GM23338 (cell line): Measurements from ENCODE around the gene FUT7. TPM values are rescaled to one million over a fixed set of nuclear protein-coding genes. Genes with fewer than 3 reads are reported as not detected.

Source experiments
- ATAC-seq: fragments of 200-7000 bp; cut with Tn5 transposase; 3 replicates; pipeline ENCODE4 v1.9.1; 2020
- DNase-seq: peaks from one replicate; pipeline ENCODE4 v3.0.0-alpha.2; 2015; ENCODE audit warnings: low spot score
- H2AFZ ChIP-seq: fragments of 200-600 bp; sonication (generic); 2 replicates; pipeline ENCODE4 v1.8.0; 2016; ENCODE audit warnings: antibody characterized with exemption, mild to moderate bottlenecking, moderate library complexity
- H3F3A ChIP-seq: fragments of 200-600 bp; sonication (generic); replicated peaks from 2 replicates; pipeline ENCODE4 v1.8.0; 2017; ENCODE audit warnings: antibody characterized with exemption, mixed run types, low read depth
- H3K27ac ChIP-seq: fragments of 200-600 bp; sonication (generic); 2 replicates; pipeline ENCODE4 v1.6.1; 2016; ENCODE audit warnings: low read depth
- H3K27me3 ChIP-seq: fragments of 200-600 bp; sonication (generic); 2 replicates; pipeline ENCODE4 v1.8.0; 2016; ENCODE audit warnings: mild to moderate bottlenecking, mixed run types, moderate library complexity; ENCODE audit not compliant: insufficient read depth
- H3K36me3 ChIP-seq: fragments of 200-600 bp; sonication (generic); 2 replicates; pipeline ENCODE4 v1.8.0; 2016; ENCODE audit warnings: mild to moderate bottlenecking; ENCODE audit not compliant: insufficient read depth
- H3K4me1 ChIP-seq: fragments of 200-600 bp; sonication (generic); 2 replicates; pipeline ENCODE4 v1.8.0; 2016; ENCODE audit warnings: mild to moderate bottlenecking, moderate library complexity; ENCODE audit not compliant: insufficient read depth
- H3K4me2 ChIP-seq: fragments of 200-600 bp; sonication (generic); 2 replicates; pipeline ENCODE4 v1.7.1; 2017; ENCODE audit warnings: mixed run types
- H3K4me3 ChIP-seq: fragments of 200-600 bp; sonication (generic); 2 replicates; pipeline ENCODE4 v1.6.1; 2016; ENCODE audit warnings: mixed run types
- H3K79me2 ChIP-seq: fragments of 200-600 bp; sonication (generic); replicated peaks from 2 replicates; pipeline ENCODE4 v1.8.0; 2017; ENCODE audit warnings: mild to moderate bottlenecking; ENCODE audit not compliant: insufficient read depth
- H3K9me2 ChIP-seq: fragments of 200-600 bp; sonication (generic); 2 replicates; pipeline ENCODE4 v1.8.0; 2017; ENCODE audit not compliant: insufficient read depth
- H4K20me1 ChIP-seq: fragments of 200-600 bp; sonication (generic); replicated peaks from 2 replicates; pipeline ENCODE4 v1.8.0; 2017; ENCODE audit warnings: mild to moderate bottlenecking; ENCODE audit not compliant: insufficient read depth
- H3K27ac Mint-ChIP-seq: 2 replicates; pipeline ENCODE4 v1.8.0; 2020; ENCODE audit warnings: inconsistent platforms, mild to moderate bottlenecking, moderate library complexity, mixed read lengths
- H3K27me3 Mint-ChIP-seq: 3 replicates; pipeline ENCODE4 v1.8.0; 2022; ENCODE audit warnings: low read depth, mild to moderate bottlenecking, moderate library complexity, mixed read lengths, inconsistent platforms; ENCODE audit not compliant: insufficient read depth, poor library complexity
- H3K36me3 Mint-ChIP-seq: 3 replicates; pipeline ENCODE4 v1.8.0; 2021; ENCODE audit warnings: low read depth, mild to moderate bottlenecking, inconsistent platforms, moderate library complexity, mixed read lengths
- H3K4me1 Mint-ChIP-seq: 3 replicates; pipeline ENCODE4 v1.8.0; 2020; ENCODE audit warnings: mild to moderate bottlenecking, inconsistent platforms, mixed read lengths
- H3K4me3 Mint-ChIP-seq: 3 replicates; pipeline ENCODE4 v1.8.0; 2021; ENCODE audit warnings: moderate library complexity, mild to moderate bottlenecking, inconsistent platforms, mixed read lengths
- H3K9me3 Mint-ChIP-seq: 3 replicates; pipeline ENCODE4 v1.8.0; 2020; ENCODE audit warnings: moderate library complexity, mild to moderate bottlenecking, inconsistent platforms, mixed read lengths
- CREB1 ChIP-seq: fragments of 250-450 bp; sonication (Bioruptor Pico); IDR thresholded peaks from 2 replicates; pipeline ENCODE4 v1.5.0; 2020; ENCODE audit warnings: low read depth, mild to moderate bottlenecking, moderate library complexity
- CTCF ChIP-seq, 2 experiments: fragments of 200-600 bp in 1 of 2; sonication (generic) in 1 of 2; conservative IDR thresholded peaks; 2 replicates each; pipeline versions ENCODE4 v1.5.1 to v1.6.1; 2016 to 2017; ENCODE audit warnings: antibody characterized with exemption in 2 of 2, low read depth in 2 of 2, mild to moderate bottlenecking in 2 of 2, moderate library complexity in 1 of 2
- ETS1 ChIP-seq: IDR thresholded peaks from 2 replicates; pipeline ENCODE4 v1.6.1; 2016; ENCODE audit warnings: antibody characterized with exemption
- EZH2 ChIP-seq: fragments of 200-600 bp; sonication (generic); IDR thresholded peaks from one replicate; pipeline ENCODE4 v1.8.0; 2017; ENCODE audit warnings: antibody characterized with exemption, mild to moderate bottlenecking, low read depth; ENCODE audit not compliant: unreplicated experiment
- EZH2phosphoT487 ChIP-seq: fragments of 200-600 bp; sonication (generic); IDR thresholded peaks from one replicate; pipeline ENCODE4 v1.8.1; 2018; ENCODE audit warnings: antibody characterized with exemption; ENCODE audit not compliant: unreplicated experiment
- JUNB ChIP-seq: IDR thresholded peaks from one replicate; pipeline ENCODE4 v1.6.1; 2016; ENCODE audit warnings: antibody characterized with exemption; ENCODE audit not compliant: unreplicated experiment
- NANOG ChIP-seq: IDR thresholded peaks from 2 replicates; pipeline ENCODE4 v1.6.1; 2016; ENCODE audit warnings: antibody characterized with exemption, borderline replicate concordance
- POLR2AphosphoS5 ChIP-seq: IDR thresholded peaks from 2 replicates; pipeline ENCODE4 v1.6.1; 2016; ENCODE audit warnings: antibody characterized with exemption, low read depth
- REST ChIP-seq: IDR thresholded peaks from one replicate; pipeline ENCODE4 v1.6.1; 2018; ENCODE audit warnings: antibody characterized with exemption; ENCODE audit not compliant: unreplicated experiment
- STAT1 ChIP-seq: IDR thresholded peaks from one replicate; pipeline ENCODE4 v1.6.1; 2016; ENCODE audit warnings: antibody characterized with exemption; ENCODE audit not compliant: unreplicated experiment
- ZNF114 ChIP-seq: fragments of 250-450 bp; sonication (Bioruptor Pico); IDR thresholded peaks from 2 replicates; pipeline ENCODE4 v1.5.0; 2020; ENCODE audit warnings: mild to moderate bottlenecking, moderate library complexity
- ZNF331 ChIP-seq: fragments of 250-450 bp; sonication (Bioruptor Pico); IDR thresholded peaks from 2 replicates; pipeline ENCODE4 v1.5.0; 2020; ENCODE audit warnings: low read depth, mild to moderate bottlenecking, moderate library complexity
- ZNF462 ChIP-seq: fragments of 250-450 bp; sonication (Bioruptor Pico); IDR thresholded peaks from 2 replicates; pipeline ENCODE4 v1.5.0; 2020; ENCODE audit warnings: mild to moderate bottlenecking, moderate library complexity
- polyA plus RNA-seq: library from polyadenylated mRNA; unstranded; fragments of >200 nt; fragmentation: Nextera tagmentation; extraction: Ambion mirVana; gene quantifications from 2 replicates; pipeline ENCODE4 v1.2.1, GENCODE V29; 2016
- total RNA-seq: library from RNA; depleted of rRNA; stranded (reverse); fragments of >200 nt; shearing (Covaris generic); gene quantifications from 2 replicates; pipeline ENCODE4 v1.2.3, GENCODE V29; 2014

The FUT7 gene
- total and polyA plus RNA-seq, 2 experiments from 2014 or later, result not detected

- H4K20me1 ChIP-seq, result peaks cover 3% of the 10 kb centered on the region; the same call in 1 of the 2 replicates
- Mint-ChIP-seq H3K9me3 (no peaks in the 10 kb centered on the region; the same call in 2 of the 3 replicates), H3K4me1 (peaks cover 22% of the 10 kb centered on the region), H3K4me3 (no peak overlapping the region; the same call in 2 of the 3 replicates), H3K27me3 (peaks cover 41% of the 10 kb centered on the region), H3K36me3 (no peaks in the 10 kb centered on the region; the same call in 2 of the 3 replicates), H3K27ac (no peak overlapping the region; the same call in 1 of the 2 replicates)
- no peaks in the 10 kb centered on the region for H3K36me3 ChIP-seq
- no peak overlapping the region for H3K27ac ChIP-seq
- H3K79me2 ChIP-seq, result no peaks in the 10 kb centered on the region
- no peak overlapping the region for H3K4me2 ChIP-seq
- H3K4me1 ChIP-seq, result peaks cover 30% of the 10 kb centered on the region
- ATAC-seq (no peak), DNase-seq (no peak)
- H3F3A ChIP-seq, result peaks cover 25% of the 10 kb centered on the region; the same call in 1 of the 2 replicates
- no peak overlapping the region for H2AFZ ChIP-seq
- no peaks in the 10 kb centered on the region for H3K9me2 ChIP-seq
- H3K27me3 ChIP-seq, result peaks cover 37% of the 10 kb centered on the region
- TF ChIP-seq CREB1 (CRISPR knock-in tag) (no peak), ETS1 (no peak), EZH2 (no peak), POLR2AphosphoS5 (no peak), NANOG (no peak), JUNB (no peak), REST (no peak), ZNF331 (CRISPR knock-in tag) (no peak), STAT1 (no peak), ZNF114 (CRISPR knock-in tag) (no peak), ZNF462 (no peak), EZH2phosphoT487 (no peak), CTCF (conservative IDR thresholded peaks at IDR 0.05; ENCODE audit: low read depth in 2 of 2) (no peak)
- H3K4me3 ChIP-seq, result no peak overlapping the region; the same call in 1 of the 2 replicates
These were observed 42.1 kb upstream of the FUT7 start for GRCh38 chr9:137073992-137074399.
